IMR-90 (cell line): ENCODE measurements around the gene DAPL1. TPM values are rescaled to one million over a fixed set of nuclear protein-coding genes. Genes with fewer than 3 reads are reported as not detected.

Experiments
- ATAC-seq: fragments of 200-7000 bp; cut with Tn5 transposase; 2 replicates; pipeline ENCODE4 v1.9.1; 2020; ENCODE audit warnings: low read depth, mild to moderate bottlenecking, moderate library complexity
- BruUV-seq: library from RNA; stranded (reverse); fragments of 400-500 nt; replicated peaks from 2 replicates; lab custom pipeline; 2021; lab: Mats Ljungman, UMichigan
- CTCF ChIA-PET: fragments of 300-600 bp; formaldehyde crosslinking; extraction: SDS; loops from one replicate; lab custom pipeline; 2021; ENCODE audit warnings: antibody characterized with exemption; lab: Yijun Ruan, JAX
- POLR2A ChIA-PET: fragments of 300-600 bp; sonication (Branson Sonifier 250); formaldehyde crosslinking; loops from one replicate; lab custom pipeline; 2022; ENCODE audit warnings: antibody characterized with exemption; ENCODE audit not compliant: unreplicated experiment; lab: Charles Lee
- DNase-seq: peaks from one replicate; pipeline ENCODE4 v3.0.0; 2013
- H2AFZ ChIP-seq: replicated peaks from 2 replicates; pipeline ENCODE3; 2013; ENCODE audit warnings: low read length, mild to moderate bottlenecking; ENCODE audit not compliant: poor library complexity
- H2AK5ac ChIP-seq: 2 replicates; pipeline ENCODE4 v1.6.1; 2013; ENCODE audit warnings: low read depth, low read length, inconsistent platforms
- H2AK9ac ChIP-seq: replicated peaks from 2 replicates; pipeline ENCODE3; 2013; ENCODE audit warnings: mild to moderate bottlenecking, low read depth, low read length, moderate library complexity; ENCODE audit not compliant: poor library complexity
- H2BK120ac ChIP-seq: 2 replicates; pipeline ENCODE4 v1.6.1; 2013; ENCODE audit warnings: low read depth, low read length, inconsistent platforms
- H2BK15ac ChIP-seq: 3 replicates; pipeline ENCODE4 v1.6.1; 2013; ENCODE audit warnings: low read depth, low read length, inconsistent platforms
- H2BK20ac ChIP-seq: 2 replicates; pipeline ENCODE4 v1.6.1; 2013; ENCODE audit warnings: low read depth, mild to moderate bottlenecking, inconsistent platforms, low read length, moderate library complexity
- H2BK5ac ChIP-seq: 2 replicates; pipeline ENCODE4 v1.6.1; 2013; ENCODE audit warnings: mild to moderate bottlenecking, low read depth, low read length, inconsistent platforms; ENCODE audit not compliant: poor library complexity, severe bottlenecking
- H3K14ac ChIP-seq: replicated peaks from 2 replicates; pipeline ENCODE4 v1.6.1; 2013; ENCODE audit warnings: low read depth, low read length, inconsistent platforms
- H3K18ac ChIP-seq: 2 replicates; pipeline ENCODE4 v1.6.1; 2013; ENCODE audit warnings: low read depth, low read length, control low read depth
- H3K23ac ChIP-seq: 2 replicates; pipeline ENCODE4 v1.6.1; 2013; ENCODE audit warnings: low read depth, low read length, inconsistent platforms
- H3K27ac ChIP-seq: 2 replicates; pipeline ENCODE4 v1.5.1; 2013; ENCODE audit warnings: mild to moderate bottlenecking, control low read depth, low read length; ENCODE audit not compliant: insufficient read depth
- H3K27me3 ChIP-seq: 2 replicates; pipeline ENCODE4 v1.6.1; 2013; ENCODE audit warnings: low read length; ENCODE audit not compliant: control insufficient read depth, insufficient read depth
- H3K36me3 ChIP-seq: 2 replicates; pipeline ENCODE4 v1.6.1; 2013; ENCODE audit warnings: low read length, mixed read lengths; ENCODE audit not compliant: control insufficient read depth, insufficient read depth
- H3K4ac ChIP-seq: 2 replicates; pipeline ENCODE4 v1.6.1; 2013; ENCODE audit warnings: low read depth, low read length, inconsistent platforms
- H3K4me1 ChIP-seq: 2 replicates; pipeline ENCODE4 v1.6.1; 2013; ENCODE audit warnings: low read length, mixed read lengths; ENCODE audit not compliant: control insufficient read depth, insufficient read depth
- H3K4me2 ChIP-seq: 2 replicates; pipeline ENCODE4 v1.6.1; 2013; ENCODE audit warnings: low read depth, mild to moderate bottlenecking, control low read depth, low read length, moderate library complexity
- H3K4me3 ChIP-seq: 2 replicates; pipeline ENCODE4 v1.5.1; 2013; ENCODE audit warnings: low read depth, mild to moderate bottlenecking, control low read depth, low read length, moderate library complexity; ENCODE audit not compliant: insufficient read depth
- H3K56ac ChIP-seq: 2 replicates; pipeline ENCODE4 v1.6.1; 2013; ENCODE audit warnings: low read length, inconsistent platforms; ENCODE audit not compliant: insufficient read depth; ENCODE audit errors: extremely low read depth
- H3K79me1 ChIP-seq, 2 experiments: 2 replicates each; pipeline ENCODE4 v1.6.1; 2013; ENCODE audit warnings: low read length in 2 of 2, inconsistent platforms in 1 of 2, low read depth in 1 of 2
- H3K9ac ChIP-seq: 2 replicates; pipeline ENCODE4 v1.6.1; 2013; ENCODE audit warnings: low read depth, low read length, control low read depth
- H3K9me1 ChIP-seq: 2 replicates; pipeline ENCODE4 v1.6.1; 2013; ENCODE audit warnings: low read length, inconsistent platforms; ENCODE audit not compliant: insufficient read depth
- H3K9me3 ChIP-seq: 2 replicates; pipeline ENCODE4 v1.6.1; 2013; ENCODE audit warnings: low read length; ENCODE audit not compliant: control insufficient read depth, insufficient read depth
- H4K20me1 ChIP-seq: 2 replicates; pipeline ENCODE4 v1.6.1; 2013; ENCODE audit warnings: low read length, inconsistent platforms; ENCODE audit not compliant: insufficient read depth
- H4K5ac ChIP-seq: 2 replicates; pipeline ENCODE4 v1.6.1; 2013; ENCODE audit warnings: mild to moderate bottlenecking, low read depth, low read length, control low read depth
- H4K8ac ChIP-seq, 2 experiments: 2 replicates each; pipeline ENCODE4 v1.6.1; 2013; ENCODE audit warnings: low read depth in 2 of 2, low read length in 2 of 2, control low read depth in 1 of 2, inconsistent platforms in 1 of 2
- H4K91ac ChIP-seq: 2 replicates; pipeline ENCODE4 v1.6.1; 2013; ENCODE audit warnings: low read depth, low read length, inconsistent platforms; ENCODE audit not compliant: insufficient read depth
- BHLHE40 ChIP-seq: fragments of 150-350 bp; IDR thresholded peaks from 2 replicates; pipeline ENCODE4 v1.6.1; 2016; ENCODE audit warnings: mild to moderate bottlenecking, low read depth, low read length
- CEBPB ChIP-seq: IDR thresholded peaks from 2 replicates; pipeline ENCODE4 v1.6.1; 2012; ENCODE audit warnings: low read depth, low read length, improper control_type of control experiment
- CHD1 ChIP-seq: IDR thresholded peaks from 2 replicates; pipeline ENCODE4 v1.6.1; 2012; ENCODE audit warnings: low read depth, low read length, improper control_type of control experiment
- FOS ChIP-seq: fragments of 150-350 bp; IDR thresholded peaks from 2 replicates; pipeline ENCODE4 v1.6.1; 2016; ENCODE audit warnings: low read depth, low read length
- MAFK ChIP-seq: IDR thresholded peaks from 2 replicates; pipeline ENCODE4 v1.6.1; 2012; ENCODE audit warnings: low read depth, low read length, improper control_type of control experiment
- MAZ ChIP-seq: IDR thresholded peaks from 2 replicates; pipeline ENCODE4 v1.6.1; 2012; ENCODE audit warnings: low read depth, mild to moderate bottlenecking, low read length, improper control_type of control experiment, moderate library complexity, borderline replicate concordance
- MXI1 ChIP-seq: IDR thresholded peaks from 2 replicates; pipeline ENCODE4 v1.6.1; 2012; ENCODE audit warnings: low read depth, mild to moderate bottlenecking, low read length, moderate library complexity, borderline replicate concordance
- NFE2L2 ChIP-seq: fragments of 150-350 bp; IDR thresholded peaks from 2 replicates; pipeline ENCODE4 v1.6.1; 2016; ENCODE audit warnings: low read depth, mild to moderate bottlenecking, low read length
- POLR2A ChIP-seq: IDR thresholded peaks from 2 replicates; pipeline ENCODE4 v1.6.1; 2012; ENCODE audit warnings: mild to moderate bottlenecking, low read depth, low read length
- RAD21 ChIP-seq: IDR thresholded peaks from 2 replicates; pipeline ENCODE4 v1.6.1; 2012; ENCODE audit warnings: low read length, improper control_type of control experiment
- RCOR1 ChIP-seq: IDR thresholded peaks from 2 replicates; pipeline ENCODE4 v1.6.1; 2012; ENCODE audit warnings: mild to moderate bottlenecking, low read length, improper control_type of control experiment; ENCODE audit not compliant: insufficient replicate concordance
- RFX5 ChIP-seq: IDR thresholded peaks from 2 replicates; pipeline ENCODE4 v1.8.0; 2012; ENCODE audit warnings: low read depth, mild to moderate bottlenecking, low read length, moderate library complexity
- SMC3 ChIP-seq: fragments of 150-350 bp; IDR thresholded peaks from 2 replicates; pipeline ENCODE4 v1.6.1; 2016; ENCODE audit warnings: low read depth, mild to moderate bottlenecking, antibody characterized with exemption, low read length, moderate library complexity
- WGBS, 2 experiments: methylation state at CpG; one replicate each; pipeline versions ENCODE4 v1.1.5 to v1.1.7; 2013; ENCODE audit warnings: missing lambda C conversion rate in 2 of 2; ENCODE audit not compliant: insufficient read length in 1 of 2; ENCODE audit errors: extremely low coverage in 2 of 2; 5-methylcytosine and 5-hydroxymethylcytosine counted together
- dilution Hi-C: fragments of 300-500 bp; cut with HindIII; formaldehyde crosslinking; loops from one replicate; pipeline ENCODE4 v1.14.3; 2018; ENCODE audit warnings: low sequenced_read_pairs; ENCODE audit not compliant: unreplicated experiment
- in situ Hi-C: fragments of 300-500 bp; cut with MboI; formaldehyde crosslinking; loops from 3 replicates; pipeline ENCODE4 v1.14.3; 2019; ENCODE audit warnings: low sequenced_read_pairs, inconsistent platforms, mixed read lengths
- intact Hi-C: fragments of 100-400 bp; cut with micrococcal nuclease; formaldehyde crosslinking; loops from 2 replicates; pipeline ENCODE4 v1.10.0; 2022
- polyA plus RNA-seq, 3 experiments: library from polyadenylated mRNA; depleted of rRNA; stranded (reverse); fragments of >200 nt; gene quantifications; 2 replicates each; pipeline ENCODE4 v1.2.3, GENCODE V29; 2012; ENCODE audit warnings: low replicate concordance in 1 of 3
- total RNA-seq: library from RNA; depleted of rRNA; stranded (reverse); fragments of >200 nt; gene quantifications from 2 replicates; pipeline ENCODE4 v1.2.3, GENCODE V29; 2012
- TF ChIP-seq, protein P1 (sequence below): fragments of 150-350 bp; IDR thresholded peaks from 2 replicates; pipeline ENCODE4 v1.6.1; 2016; ENCODE audit warnings: low read depth, mild to moderate bottlenecking, low read length, moderate library complexity, borderline replicate concordance
- TF ChIP-seq, protein P2 (sequence below): conservative IDR thresholded peaks from 2 replicates; pipeline ENCODE4 v1.5.1; 2012; ENCODE audit warnings: mild to moderate bottlenecking, low read depth, low read length, improper control_type of control experiment
- TF ChIP-seq, protein P3 (sequence below): fragments of 150-350 bp; IDR thresholded peaks from 2 replicates; pipeline ENCODE4 v1.6.1; 2017; ENCODE audit warnings: mild to moderate bottlenecking, antibody characterized with exemption, low read length, low read depth

The DAPL1 gene
- total and polyA plus RNA-seq, 2 of the 4 experiments (the other 2 are of a cell fraction): not detected

DNA sequence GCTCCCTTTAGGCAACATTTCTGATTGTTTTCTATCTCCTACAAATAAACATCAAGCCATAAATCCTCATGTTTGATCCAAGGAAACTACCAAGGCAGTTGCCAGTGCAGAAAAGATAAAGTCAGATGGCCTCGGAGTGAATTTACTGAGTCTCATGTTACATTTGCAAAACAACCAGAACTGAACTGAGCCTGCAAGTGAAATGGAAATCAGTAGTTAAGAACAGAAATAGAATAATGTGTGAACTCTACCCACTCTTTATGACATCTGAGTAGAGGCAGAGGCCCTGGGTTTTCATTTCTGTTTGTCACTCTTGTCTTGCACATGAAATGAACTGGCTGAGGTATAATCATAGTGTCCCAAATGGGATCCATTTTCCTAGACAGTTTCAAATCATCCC, 20.4 kb upstream of the DAPL1 start:
- in situ Hi-C loops: loop anchor here (25.0 kb wide), 1 partner anchor 1012 kb away; no protein-coding TSS in a partner anchor
- WGBS, 2 experiments: no CpG with 5 or more reads among the region's 1 CpG
- Histone ChIP-seq H3K27me3 (no peaks in the 10 kb centered on the region; the same call in 1 of the 2 replicates), H3K9me1 (no peaks in the 10 kb centered on the region), H4K91ac (no peak overlapping the region), H3K9me3 (no peaks in the 10 kb centered on the region), H3K79me1 (no peaks in the 10 kb centered on the region), H2BK15ac (no peak overlapping the region), H3K27ac (no peak overlapping the region), H2AK5ac (no peak overlapping the region), H3K36me3 (no peaks in the 10 kb centered on the region), H3K4me3 (no peak overlapping the region), H2BK20ac (no peak overlapping the region), H4K20me1 (no peaks in the 10 kb centered on the region), H4K8ac (no peak overlapping the region), H3K14ac (no peak overlapping the region), H3K4me2 (no peak overlapping the region), H3K56ac (no peak overlapping the region), H3K18ac (no peak overlapping the region), H2AFZ (no peak overlapping the region), H4K5ac (no peak overlapping the region), H2AK9ac (no peak overlapping the region), H3K9ac (no peak overlapping the region), H3K23ac (no peak overlapping the region), H3K4ac (no peak overlapping the region), H2BK5ac (no peak overlapping the region), H2BK120ac (no peak overlapping the region), H3K4me1 (no peaks in the 10 kb centered on the region)
- no peak for ATAC-seq
- TF ChIP-seq CEBPB (no peak), FOS (no peak), MAZ (no peak), RAD21 (no peak), BHLHE40 (no peak), CHD1 (no peak), RCOR1 (no peak), MXI1 (no peak), POLR2A (no peak), NFE2L2 (no peak), MAFK (no peak), RFX5 (no peak), SMC3 (no peak)
- TF ChIP-seq, protein P1, sequence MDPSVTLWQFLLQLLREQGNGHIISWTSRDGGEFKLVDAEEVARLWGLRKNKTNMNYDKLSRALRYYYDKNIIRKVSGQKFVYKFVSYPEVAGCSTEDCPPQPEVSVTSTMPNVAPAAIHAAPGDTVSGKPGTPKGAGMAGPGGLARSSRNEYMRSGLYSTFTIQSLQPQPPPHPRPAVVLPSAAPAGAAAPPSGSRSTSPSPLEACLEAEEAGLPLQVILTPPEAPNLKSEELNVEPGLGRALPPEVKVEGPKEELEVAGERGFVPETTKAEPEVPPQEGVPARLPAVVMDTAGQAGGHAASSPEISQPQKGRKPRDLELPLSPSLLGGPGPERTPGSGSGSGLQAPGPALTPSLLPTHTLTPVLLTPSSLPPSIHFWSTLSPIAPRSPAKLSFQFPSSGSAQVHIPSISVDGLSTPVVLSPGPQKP: no peak
- TF ChIP-seq, protein P2, sequence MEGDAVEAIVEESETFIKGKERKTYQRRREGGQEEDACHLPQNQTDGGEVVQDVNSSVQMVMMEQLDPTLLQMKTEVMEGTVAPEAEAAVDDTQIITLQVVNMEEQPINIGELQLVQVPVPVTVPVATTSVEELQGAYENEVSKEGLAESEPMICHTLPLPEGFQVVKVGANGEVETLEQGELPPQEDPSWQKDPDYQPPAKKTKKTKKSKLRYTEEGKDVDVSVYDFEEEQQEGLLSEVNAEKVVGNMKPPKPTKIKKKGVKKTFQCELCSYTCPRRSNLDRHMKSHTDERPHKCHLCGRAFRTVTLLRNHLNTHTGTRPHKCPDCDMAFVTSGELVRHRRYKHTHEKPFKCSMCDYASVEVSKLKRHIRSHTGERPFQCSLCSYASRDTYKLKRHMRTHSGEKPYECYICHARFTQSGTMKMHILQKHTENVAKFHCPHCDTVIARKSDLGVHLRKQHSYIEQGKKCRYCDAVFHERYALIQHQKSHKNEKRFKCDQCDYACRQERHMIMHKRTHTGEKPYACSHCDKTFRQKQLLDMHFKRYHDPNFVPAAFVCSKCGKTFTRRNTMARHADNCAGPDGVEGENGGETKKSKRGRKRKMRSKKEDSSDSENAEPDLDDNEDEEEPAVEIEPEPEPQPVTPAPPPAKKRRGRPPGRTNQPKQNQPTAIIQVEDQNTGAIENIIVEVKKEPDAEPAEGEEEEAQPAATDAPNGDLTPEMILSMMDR: no peak
- TF ChIP-seq, protein P3, sequence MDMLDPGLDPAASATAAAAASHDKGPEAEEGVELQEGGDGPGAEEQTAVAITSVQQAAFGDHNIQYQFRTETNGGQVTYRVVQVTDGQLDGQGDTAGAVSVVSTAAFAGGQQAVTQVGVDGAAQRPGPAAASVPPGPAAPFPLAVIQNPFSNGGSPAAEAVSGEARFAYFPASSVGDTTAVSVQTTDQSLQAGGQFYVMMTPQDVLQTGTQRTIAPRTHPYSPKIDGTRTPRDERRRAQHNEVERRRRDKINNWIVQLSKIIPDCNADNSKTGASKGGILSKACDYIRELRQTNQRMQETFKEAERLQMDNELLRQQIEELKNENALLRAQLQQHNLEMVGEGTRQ: no peak
- dilution Hi-C loops: no loop called here
- intact Hi-C loops: no loop called here
- ChIA-PET POLR2A (no interaction called here), CTCF (interaction anchor here (1.0 kb wide), 1 partner anchor 20 kb away, joined by 4 read pairs; no protein-coding TSS in a partner anchor)
- BruUV-seq: no TSS peak
- no peak for DNase-seq
